Stomach (tissue), 4 donors: ENCODE results near the gene HMGXB3.

Experiments
- CTCF ChIP-seq, 7 experiments: fragments of 450-650 bp in 4 of 7; fragments of 200-600 bp in 3 of 7; sonication (generic) in 3 of 7; IDR thresholded peaks; one replicate each; pipeline ENCODE4 v1.5.1; 2016 to 2019; ENCODE audit warnings: antibody characterized with exemption in 7 of 7, control low read depth in 2 of 7, mild to moderate bottlenecking in 1 of 7
- POLR2AphosphoS5 ChIP-seq, 3 donors: sonication (generic); formaldehyde crosslinking; IDR thresholded peaks; one replicate each; pipeline ENCODE4 v1.6.1; 2016; ENCODE audit warnings: antibody characterized with exemption in 3 of 3

- TF ChIP-seq POLR2AphosphoS5 (IDR thresholded peaks at IDR 0.05) (no peak), CTCF (IDR thresholded peaks at IDR 0.05) (no peak)
Measured at GRCh38 chr5:150092159-150092787, 91.7 kb downstream of the HMGXB3 start.
